CD14-positive monocyte (primary cell): Measurements from ENCODE around the gene POLE. TPM values are rescaled to one million over a fixed set of nuclear protein-coding genes. Genes with fewer than 3 reads are reported as not detected.
A peak's percentile ranks its signal among the peaks of the same experiment; 100 is the strongest.

ENCODE experiments used
- DNase-seq, 3 donors: peaks; one replicate each; pipeline ENCODE4 v3.0.0-alpha.2; 2011 to 2022
- H2AFZ ChIP-seq: 2 replicates; pipeline ENCODE4 v1.6.0; 2012; ENCODE audit warnings: mild to moderate bottlenecking, low read depth, low read length, inconsistent platforms; ENCODE audit not compliant: insufficient read depth, poor library complexity, severe bottlenecking
- H3K27ac ChIP-seq, 2 donors: 1 replicate in 1 of 2; 2 replicates in 1 of 2; pipeline ENCODE4 v1.5.1; 2012 to 2013; ENCODE audit warnings: low read length in 2 of 2, control low read depth in 1 of 2, inconsistent platforms in 1 of 2, low read depth in 1 of 2, mild to moderate bottlenecking in 1 of 2
- H3K27me3 ChIP-seq, 2 donors: one replicate each; pipeline versions ENCODE4 v1.6.0 to v1.6.1; 2011 to 2013; ENCODE audit warnings: low read length in 2 of 2; ENCODE audit not compliant: control insufficient read depth in 2 of 2, insufficient read depth in 2 of 2
- H3K36me3 ChIP-seq, 2 donors: replicated peaks in 1 of 2; 1 replicate in 1 of 2; 2 replicates in 1 of 2; pipeline versions ENCODE4 v1.5.1 to v1.6.1; 2012 to 2013; ENCODE audit warnings: low read length in 2 of 2, control low read depth in 1 of 2, inconsistent platforms in 1 of 2, mild to moderate bottlenecking in 1 of 2; ENCODE audit not compliant: insufficient read depth in 2 of 2, control insufficient read depth in 1 of 2
- H3K4me1 ChIP-seq, 2 donors: 1 replicate in 1 of 2; 2 replicates in 1 of 2; pipeline versions ENCODE4 v1.5.1 to v1.6.1; 2012 to 2013; ENCODE audit warnings: low read length in 2 of 2, control low read depth in 1 of 2, inconsistent platforms in 1 of 2, mild to moderate bottlenecking in 1 of 2, moderate library complexity in 1 of 2; ENCODE audit not compliant: insufficient read depth in 2 of 2, control insufficient read depth in 1 of 2
- H3K4me2 ChIP-seq: replicated peaks from 2 replicates; pipeline ENCODE3; 2012; ENCODE audit warnings: low read length, moderate library complexity, mild to moderate bottlenecking; ENCODE audit not compliant: poor library complexity, severe bottlenecking; ENCODE audit errors: extremely low read depth
- H3K4me3 ChIP-seq, 3 experiments: fragments of 200-600 bp in 1 of 3; sonication (generic) in 1 of 3; replicated peaks in 1 of 3; 1 replicate in 2 of 3; 2 replicates in 1 of 3; pipeline ENCODE4 v1.5.1; 2011 to 2013; ENCODE audit warnings: low read length in 3 of 3, mild to moderate bottlenecking in 3 of 3, control low read depth in 2 of 3, low read depth in 2 of 3, inconsistent platforms in 1 of 3, moderate library complexity in 1 of 3
- H3K79me2 ChIP-seq: 2 replicates; pipeline ENCODE4 v1.6.0; 2012; ENCODE audit warnings: mild to moderate bottlenecking, control low read depth, inconsistent platforms, low read length, moderate library complexity; ENCODE audit not compliant: insufficient read depth
- H3K9ac ChIP-seq: 2 replicates; pipeline ENCODE4 v1.6.0; 2017; ENCODE audit warnings: low read length, mild to moderate bottlenecking; ENCODE audit not compliant: insufficient read depth, poor library complexity, severe bottlenecking
- H3K9me3 ChIP-seq, 2 donors: replicated peaks in 1 of 2; 1 replicate in 1 of 2; 2 replicates in 1 of 2; pipeline versions ENCODE4 v1.5.1 to v1.6.1; 2012 to 2013; ENCODE audit warnings: low read length in 2 of 2, control low read depth in 1 of 2; ENCODE audit not compliant: control insufficient read depth in 1 of 2, insufficient read depth in 1 of 2
- H4K20me1 ChIP-seq: 2 replicates; pipeline ENCODE4 v1.6.0; 2012; ENCODE audit warnings: mild to moderate bottlenecking, low read length, control low read depth, moderate library complexity; ENCODE audit not compliant: insufficient read depth
- H3K27ac Mint-ChIP-seq, 7 donors: one replicate each; pipeline ENCODE4 v1.8.0; 2020; ENCODE audit warnings: mild to moderate bottlenecking in 7 of 7, mixed read lengths in 7 of 7, moderate library complexity in 6 of 7, inconsistent platforms in 2 of 7
- H3K27me3 Mint-ChIP-seq, 3 donors: one replicate each; pipeline ENCODE4 v1.8.0; 2021 to 2022; ENCODE audit warnings: low read depth in 3 of 3, mild to moderate bottlenecking in 3 of 3, mixed read lengths in 3 of 3, moderate library complexity in 3 of 3, inconsistent platforms in 1 of 3
- H3K36me3 Mint-ChIP-seq, 2 donors: one replicate each; pipeline ENCODE4 v1.8.0; 2020; ENCODE audit warnings: mixed read lengths in 2 of 2, inconsistent platforms in 1 of 2, mild to moderate bottlenecking in 1 of 2
- H3K4me1 Mint-ChIP-seq: one replicate; pipeline ENCODE4 v1.8.0; 2020; ENCODE audit warnings: mild to moderate bottlenecking, mixed read lengths
- H3K4me3 Mint-ChIP-seq, 2 donors: one replicate each; pipeline ENCODE4 v1.8.0; 2020; ENCODE audit warnings: mild to moderate bottlenecking in 2 of 2, mixed read lengths in 2 of 2, moderate library complexity in 1 of 2
- H3K9me3 Mint-ChIP-seq, 7 donors: one replicate each; pipeline ENCODE4 v1.8.0; 2020 to 2022; ENCODE audit warnings: mixed read lengths in 7 of 7, mild to moderate bottlenecking in 6 of 7, moderate library complexity in 6 of 7, inconsistent platforms in 2 of 7
- WGBS: methylation state at CpG from one replicate; pipeline ENCODE4 v1.1.5; 2013; ENCODE audit warnings: missing lambda C conversion rate; ENCODE audit not compliant: insufficient coverage; 5-methylcytosine and 5-hydroxymethylcytosine counted together
- intact Hi-C, 2 donors: fragments of 100-400 bp; cut with micrococcal nuclease; formaldehyde crosslinking; loops; one replicate each; pipeline versions ENCODE4 v1.15.0 to v1.15.1; 2023
- polyA plus RNA-seq, 3 donors: library from polyadenylated mRNA; depleted of rRNA in 1 of 3; unstranded in 2 of 3; stranded (reverse) in 1 of 3; fragments of 300-500 nt in 2 of 3; fragments of >200 nt in 1 of 3; fragmentation: Illumina TruSeq in 2 of 3; gene quantifications; 1 replicate in 2 of 3; 2 replicates in 1 of 3; pipeline ENCODE4 v1.2.3, GENCODE V29; 2012 to 2021
- TF ChIP-seq, protein P1 (sequence below): fragments of 200-600 bp; IDR thresholded peaks from one replicate; pipeline ENCODE4 v1.8.0; 2022; ENCODE audit warnings: antibody characterized with exemption, mild to moderate bottlenecking

Gene POLE
- polyA plus RNA-seq, 3 donors: 1.00 to 24.2 (median 2.2) TPM

DNA sequence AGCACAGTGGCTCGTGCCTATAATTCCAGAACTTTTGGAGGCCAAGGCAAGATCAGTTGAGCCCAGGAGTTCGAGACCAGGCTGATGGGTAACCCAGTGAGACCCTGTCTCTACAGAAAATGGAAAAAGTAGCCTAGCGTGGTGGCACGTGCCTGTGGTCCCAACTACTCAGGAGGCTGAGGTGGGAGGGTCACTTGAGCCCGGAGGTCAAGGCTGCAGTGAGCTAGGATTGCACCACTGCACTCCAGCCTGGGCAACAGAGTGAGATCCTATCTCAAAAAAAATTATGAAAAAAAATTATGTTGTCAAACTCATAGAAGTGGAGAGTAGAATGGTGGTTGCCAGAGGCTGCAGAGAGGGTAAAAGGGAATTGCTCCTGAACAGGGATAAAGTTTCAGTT is 73.1 kb downstream of the POLE start:
- TF ChIP-seq, protein P1, sequence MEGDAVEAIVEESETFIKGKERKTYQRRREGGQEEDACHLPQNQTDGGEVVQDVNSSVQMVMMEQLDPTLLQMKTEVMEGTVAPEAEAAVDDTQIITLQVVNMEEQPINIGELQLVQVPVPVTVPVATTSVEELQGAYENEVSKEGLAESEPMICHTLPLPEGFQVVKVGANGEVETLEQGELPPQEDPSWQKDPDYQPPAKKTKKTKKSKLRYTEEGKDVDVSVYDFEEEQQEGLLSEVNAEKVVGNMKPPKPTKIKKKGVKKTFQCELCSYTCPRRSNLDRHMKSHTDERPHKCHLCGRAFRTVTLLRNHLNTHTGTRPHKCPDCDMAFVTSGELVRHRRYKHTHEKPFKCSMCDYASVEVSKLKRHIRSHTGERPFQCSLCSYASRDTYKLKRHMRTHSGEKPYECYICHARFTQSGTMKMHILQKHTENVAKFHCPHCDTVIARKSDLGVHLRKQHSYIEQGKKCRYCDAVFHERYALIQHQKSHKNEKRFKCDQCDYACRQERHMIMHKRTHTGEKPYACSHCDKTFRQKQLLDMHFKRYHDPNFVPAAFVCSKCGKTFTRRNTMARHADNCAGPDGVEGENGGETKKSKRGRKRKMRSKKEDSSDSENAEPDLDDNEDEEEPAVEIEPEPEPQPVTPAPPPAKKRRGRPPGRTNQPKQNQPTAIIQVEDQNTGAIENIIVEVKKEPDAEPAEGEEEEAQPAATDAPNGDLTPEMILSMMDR: no peak
- H3K9me3 Mint-ChIP-seq: peaks cover 20 to 54% (median 38%) of the 10 kb centered on the region in 7 donors
- H3K4me1 ChIP-seq: no peaks in the 10 kb centered on the region
- no peak for DNase-seq
- H3K27ac ChIP-seq: no peak overlapping the region
- intact Hi-C loops: loop anchor here in 1 of 2 donors (5.0 kb wide), 1 partner anchor 197 kb away; no protein-coding TSS in a partner anchor
- H3K36me3 ChIP-seq: no peaks in the 10 kb centered on the region
- peaks cover 8 to 10% of the 10 kb centered on the region in 2 donors for H3K36me3 Mint-ChIP-seq
- 97% methylated on average over 5 of the region's 5 CpGs for WGBS
- H3K4me2 ChIP-seq: no peak overlapping the region
- H3K79me2 ChIP-seq: no peaks in the 10 kb centered on the region
- H3K9ac ChIP-seq: no peak overlapping the region
- H3K9me3 ChIP-seq: peaks cover 35 to 42% of the 10 kb centered on the region in 2 donors
- H3K4me3 ChIP-seq: no peak overlapping the region
- peaks cover 18 to 64% of the 10 kb centered on the region in 2 donors for H3K27me3 ChIP-seq
- H3K27ac Mint-ChIP-seq: no peak overlapping the region
- no peak overlapping the region for H2AFZ ChIP-seq
- peaks cover 12% of the 10 kb centered on the region for H3K4me1 Mint-ChIP-seq
- peaks cover 65 to 78% (median 65%) of the 10 kb centered on the region in 3 donors for H3K27me3 Mint-ChIP-seq
- H3K4me3 Mint-ChIP-seq: no peak overlapping the region
- H4K20me1 ChIP-seq: no peaks in the 10 kb centered on the region

DNA sequence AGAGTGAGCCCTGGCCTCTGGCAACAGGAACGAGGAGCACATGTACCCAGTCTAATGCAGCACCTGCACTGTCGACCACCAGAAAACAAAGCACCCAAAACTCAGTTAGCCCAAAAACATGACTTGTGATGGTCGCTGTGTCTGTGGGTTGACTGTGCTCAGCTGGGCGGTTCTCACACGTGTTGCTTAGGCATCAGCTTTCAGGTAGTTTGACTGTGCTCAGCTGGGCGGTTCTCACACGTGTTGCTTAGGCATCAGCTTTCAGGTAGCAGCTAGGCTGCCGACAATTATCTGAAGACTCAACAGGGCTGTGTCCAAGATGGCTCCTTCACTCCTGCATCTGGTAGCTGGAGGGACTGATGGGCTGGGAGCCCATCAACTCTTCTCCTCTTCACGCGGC is 75.5 kb downstream of the POLE start:
- Mint-ChIP-seq H3K36me3 (no peaks in the 10 kb centered on the region), H3K9me3 (peaks cover 8 to 35% (median 22%) of the 10 kb centered on the region in 7 donors), H3K27ac (no peak overlapping the region), H3K4me1 (peaks cover 10% of the 10 kb centered on the region), H3K27me3 (peaks cover 62 to 82% (median 67%) of the 10 kb centered on the region in 3 donors), H3K4me3 (peak overlapping the region in 1 of 2 donors; percentile 53)
- peaks cover 21 to 26% of the 10 kb centered on the region in 2 donors for H3K9me3 ChIP-seq
- no peaks in the 10 kb centered on the region for H3K4me1 ChIP-seq
- no peaks in the 10 kb centered on the region for H4K20me1 ChIP-seq
- intact Hi-C loops: loop anchor here in 1 of 2 donors (5.0 kb wide), 1 partner anchor 194 kb away; no protein-coding TSS in a partner anchor
- H3K36me3 ChIP-seq: no peaks in the 10 kb centered on the region
- DNase-seq: no peak
- TF ChIP-seq, protein P1: no peak
- H3K9ac ChIP-seq: no peak overlapping the region
- no peak overlapping the region for H3K4me2 ChIP-seq
- H3K27me3 ChIP-seq: peaks cover 8 to 55% of the 10 kb centered on the region in 2 donors
- H2AFZ ChIP-seq: no peak overlapping the region
- H3K4me3 ChIP-seq: no peak overlapping the region
- H3K79me2 ChIP-seq: no peaks in the 10 kb centered on the region
- H3K27ac ChIP-seq: no peak overlapping the region
- 95% methylated on average over 10 of the region's 10 CpGs for WGBS
